Heart left ventricle (tissue), 16 donors: ENCODE results near the gene DHRS7. TPM values are rescaled to one million over a fixed set of nuclear protein-coding genes. Genes with fewer than 3 reads are reported as not detected.

Experiments used
- ATAC-seq, 4 donors: fragments of 200-7000 bp; cut with Tn5 transposase; one replicate each; pipeline ENCODE4 v1.9.1; 2020 to 2022; ENCODE audit warnings: moderate library complexity in 4 of 4, mild to moderate bottlenecking in 3 of 4, moderate number of reproducible peaks in 1 of 4
- DNase-seq, 5 donors: peaks; one replicate each; pipeline ENCODE4 v3.0.0-alpha.2; 2020
- H3K27ac ChIP-seq, 12 donors: fragments of 200-600 bp; sonication (generic) in 4 of 12; one replicate each; pipeline versions ENCODE4 v1.5.0 to v1.8.0; 2016 to 2022; ENCODE audit warnings: mild to moderate bottlenecking in 2 of 12
- H3K27me3 ChIP-seq, 9 donors: fragments of 200-600 bp; sonication (generic) in 2 of 9; one replicate each; pipeline versions ENCODE4 v1.5.1 to v1.8.0; 2016 to 2022; ENCODE audit warnings: mild to moderate bottlenecking in 3 of 9
- H3K36me3 ChIP-seq, 9 donors: fragments of 200-600 bp; sonication (generic) in 2 of 9; one replicate each; pipeline versions ENCODE4 v1.5.0 to v1.8.0; 2018 to 2022; ENCODE audit warnings: mild to moderate bottlenecking in 2 of 9
- H3K4me1 ChIP-seq, 12 donors: fragments of 200-600 bp; sonication (generic) in 4 of 12; one replicate each; pipeline versions ENCODE4 v1.5.0 to v1.8.0; 2016 to 2022; ENCODE audit warnings: mild to moderate bottlenecking in 3 of 12
- H3K4me3 ChIP-seq, 12 donors: fragments of 200-600 bp; sonication (generic) in 4 of 12; one replicate each; pipeline versions ENCODE4 v1.5.0 to v1.8.0; 2017 to 2022; ENCODE audit warnings: mild to moderate bottlenecking in 9 of 12, moderate library complexity in 4 of 12
- H3K9me3 ChIP-seq, 12 donors: fragments of 200-600 bp; sonication (generic) in 4 of 12; one replicate each; pipeline versions ENCODE4 v1.5.0 to v1.8.0; 2016 to 2022; ENCODE audit warnings: mild to moderate bottlenecking in 1 of 12
- POLR2A ChIP-seq, 2 donors: fragments of 450-650 bp; IDR thresholded peaks; one replicate each; pipeline ENCODE4 v1.6.1; 2017; ENCODE audit warnings: antibody characterized with exemption in 2 of 2, mild to moderate bottlenecking in 2 of 2, moderate library complexity in 2 of 2
- WGBS, 4 donors: extraction: QIAGEN DNeasy Blood & Tissue Kit in 2 of 4; methylation state at CpG; one replicate each; pipeline versions ENCODE4 v1.1.5 to v1.1.7; 2013 to 2018; 5-methylcytosine and 5-hydroxymethylcytosine counted together
- intact Hi-C, 10 donors: fragments of 100-400 bp; cut with DNase I; formaldehyde crosslinking; loops; one replicate each; pipeline versions ENCODE4 v1.11.1 to v1.14.2; 2022
- long read RNA-seq, 3 donors: library from polyadenylated mRNA; unstranded; transcript quantifications; one replicate each; pipeline ENCODE4 v2.0.0, GENCODE V29; 2020 to 2021
- polyA plus RNA-seq, 2 donors: library from polyadenylated mRNA; stranded (reverse); fragments of 200-250 nt; gene quantifications; one replicate each; pipeline ENCODE4 v1.2.3, GENCODE V29; 2013
- total RNA-seq, 9 donors: library from RNA; depleted of rRNA in 2 of 9; stranded (reverse); fragments of >200 nt in 2 of 9; fragmentation: NEBNext Ultra II Directional in 3 of 9; extraction: Animal tissue kit (Norgen Biotek cat#: 25700) in 3 of 9; gene quantifications; one replicate each; pipeline versions ENCODE4 v1.1.0 to v1.2.4, GENCODE V29; 2016 to 2023
- TF ChIP-seq, protein P1 (sequence below), 12 donors: fragments of 200-600 bp; sonication (generic) in 4 of 12; IDR thresholded peaks; one replicate each; pipeline versions ENCODE4 v1.5.0 to v1.8.0; 2018 to 2022; ENCODE audit warnings: antibody characterized with exemption in 12 of 12, mild to moderate bottlenecking in 5 of 12
- donor health status: ischemic (EF 13 %, LVEDD 7.1; RV severe dilation, severe dysfunction).
- donor health status: healthy with polysubstance abuse.
- donor health status: DM: no; HTN: yes; CAD: no.
- donor health status: DM: no; HTN: no; CAD: no.
- donor health status: ischemic (EF 25% LVEDD 6.9; RV normal size, moderate dysfunction).
- donor health status: ischemic (EF 25% LVEDD 5.7; RV mildly dilated, moderate dysfunction).
- donor health status: healthy.
- donor health status: DM: yes; HTN: yes; CAD: no.
- donor health status: ischemic (EF 35%, LVEDD 5.7; RV mildly dilated, moderate dysfunction).
- donor health status: nonischemic (EF 11% LVEDD 7.7; RV severe dilation, severe dysfunction).
- donor health status: DM: yes; HTN: yes; CAD: no.
- donor health status: PGD.
- donor health status: ischemic (EF 29% LVEDD 5.4; RV normal size, mild dysfunction).
- donor health status: nonischemic (EF 23%, LVEDD 6.1; RV moderate dilation, normal function).

The DHRS7 gene, protein sequence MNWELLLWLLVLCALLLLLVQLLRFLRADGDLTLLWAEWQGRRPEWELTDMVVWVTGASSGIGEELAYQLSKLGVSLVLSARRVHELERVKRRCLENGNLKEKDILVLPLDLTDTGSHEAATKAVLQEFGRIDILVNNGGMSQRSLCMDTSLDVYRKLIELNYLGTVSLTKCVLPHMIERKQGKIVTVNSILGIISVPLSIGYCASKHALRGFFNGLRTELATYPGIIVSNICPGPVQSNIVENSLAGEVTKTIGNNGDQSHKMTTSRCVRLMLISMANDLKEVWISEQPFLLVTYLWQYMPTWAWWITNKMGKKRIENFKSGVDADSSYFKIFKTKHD
- total RNA-seq (10 to 100 TPM; 27.9 to 76.6 (median 40.2) TPM), polyA plus RNA-seq (10 to 100 TPM; 40.5 to 89.3 TPM)
- long read RNA-seq, donor 1, transcript DHRS7-209 (7 exons, 1,322 nt) = major isoform, 61 of 64 reads
- long read RNA-seq, donor 1, partial matches to known transcripts = 1 of 64 reads
- long read RNA-seq, donor 1, other reads (novel, unspliced or antisense) = 1 of 64 reads
- long read RNA-seq, donor 2, transcript DHRS7-209 (7 exons, 1,322 nt) = major isoform, 285 of 294 reads
- long read RNA-seq, donor 2, partial matches to known transcripts = 0 of 294 reads
- long read RNA-seq, donor 2, other reads (novel, unspliced or antisense) = 4 of 294 reads
- long read RNA-seq, donor 3, transcript DHRS7-209 (7 exons, 1,322 nt) = major isoform, 46 of 47 reads
- long read RNA-seq, donor 3, partial matches to known transcripts = 0 of 47 reads
- long read RNA-seq, donor 3, other reads (novel, unspliced or antisense) = 1 of 47 reads

DNA sequence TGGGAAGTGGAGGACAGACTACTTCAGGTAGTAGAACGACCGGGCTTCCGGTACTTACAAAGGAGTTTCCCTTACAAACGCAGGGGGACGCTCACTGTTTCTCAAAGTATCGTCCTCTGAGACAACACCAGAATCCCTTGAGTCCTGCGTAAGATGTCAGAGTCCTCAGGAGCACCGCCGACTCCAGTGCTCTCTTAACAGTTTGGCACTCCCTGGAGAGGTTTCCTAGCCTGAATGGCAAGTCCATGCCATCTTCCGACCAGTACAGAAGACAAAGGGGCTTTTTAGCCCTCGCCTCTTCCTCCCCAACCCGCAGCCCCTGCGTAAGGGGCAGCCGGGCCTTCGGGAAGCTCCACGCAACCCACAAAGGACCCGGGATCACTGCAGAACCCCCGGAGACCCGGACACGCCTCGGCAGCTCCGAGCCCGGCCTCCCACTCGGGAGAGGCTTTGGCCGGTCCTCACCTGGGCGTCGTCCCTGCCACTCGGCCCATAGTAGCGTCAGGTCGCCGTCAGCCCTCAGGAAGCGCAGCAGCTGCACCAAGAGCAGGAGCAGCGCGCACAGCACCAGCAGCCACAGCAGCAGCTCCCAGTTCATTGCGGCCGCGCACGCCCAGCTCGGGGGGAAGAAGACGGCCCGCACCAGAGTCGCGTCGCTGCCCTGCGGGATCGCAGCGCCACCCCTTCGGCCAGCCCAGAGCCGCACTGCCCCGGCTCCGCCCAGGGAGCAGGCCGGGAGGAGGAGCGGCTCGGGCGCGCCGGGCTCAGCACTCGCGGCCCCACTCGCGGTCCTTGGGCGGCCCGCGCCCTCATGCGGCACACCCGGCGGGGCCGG is at the start of gene DHRS7:
Gene DHRS7, minus strand, starts transcription at position 687 of the 835 bp plus-strand sequence. Its CDS starts 89 bp downstream, at position 598.
- ATAC-seq = peak; percentile 93 to 99 (median 98)

DNA sequence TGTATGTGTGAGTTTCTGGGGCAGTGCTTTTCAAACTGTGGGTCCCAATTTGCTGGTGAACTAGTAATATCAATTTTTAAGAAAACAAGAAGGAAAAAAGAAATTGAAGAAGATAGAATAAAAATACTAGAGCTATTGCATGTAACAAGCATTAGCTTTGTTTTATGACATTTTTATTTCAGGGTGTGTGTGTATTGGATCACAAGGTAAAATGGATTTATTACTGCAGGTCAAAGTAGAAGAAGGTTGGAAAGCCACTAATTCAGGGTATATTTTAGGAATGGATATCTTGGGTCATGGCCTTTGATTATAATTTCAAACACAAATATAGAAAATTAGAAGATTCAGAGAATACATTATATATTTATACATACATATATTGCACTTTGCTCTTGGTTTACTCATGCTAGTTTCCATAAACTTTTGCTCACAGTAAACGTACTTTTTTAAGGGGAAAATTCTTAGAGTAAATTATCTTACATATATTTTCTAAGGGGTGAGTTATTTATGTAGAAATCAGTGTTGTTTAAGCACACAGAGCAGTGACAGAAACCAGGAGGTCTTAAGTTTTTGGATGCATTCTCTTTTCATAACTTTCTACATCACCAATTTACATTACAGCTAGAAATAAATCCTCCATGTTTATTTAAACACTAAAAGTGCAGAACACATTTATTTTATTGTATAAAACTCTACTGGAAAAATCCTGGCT is 49.4 kb upstream of the DHRS7 start:
- ATAC-seq (no peak), DNase-seq (no peak)
- WGBS, 4 donors = 43 to 57% (median 50%) methylated on average over 1 of the region's 1 CpG
- Histone ChIP-seq H3K4me3 (no peak overlapping the region), H3K36me3 (no peaks in the 10 kb centered on the region), H3K9me3 (no peaks in the 10 kb centered on the region), H3K4me1 (peaks cover 0 to 10% (median 0%) of the 10 kb centered on the region in 12 donors), H3K27ac (peak overlapping the region in 3 of 12 donors; percentile 6 to 63 (median 45)), H3K27me3 (peaks cover 0 to 3% (median 0%) of the 10 kb centered on the region in 9 donors)
- intact Hi-C loops = no loop called here
- TF ChIP-seq POLR2A (IDR thresholded peaks at IDR 0.05) = no peak
- TF ChIP-seq, protein P1, sequence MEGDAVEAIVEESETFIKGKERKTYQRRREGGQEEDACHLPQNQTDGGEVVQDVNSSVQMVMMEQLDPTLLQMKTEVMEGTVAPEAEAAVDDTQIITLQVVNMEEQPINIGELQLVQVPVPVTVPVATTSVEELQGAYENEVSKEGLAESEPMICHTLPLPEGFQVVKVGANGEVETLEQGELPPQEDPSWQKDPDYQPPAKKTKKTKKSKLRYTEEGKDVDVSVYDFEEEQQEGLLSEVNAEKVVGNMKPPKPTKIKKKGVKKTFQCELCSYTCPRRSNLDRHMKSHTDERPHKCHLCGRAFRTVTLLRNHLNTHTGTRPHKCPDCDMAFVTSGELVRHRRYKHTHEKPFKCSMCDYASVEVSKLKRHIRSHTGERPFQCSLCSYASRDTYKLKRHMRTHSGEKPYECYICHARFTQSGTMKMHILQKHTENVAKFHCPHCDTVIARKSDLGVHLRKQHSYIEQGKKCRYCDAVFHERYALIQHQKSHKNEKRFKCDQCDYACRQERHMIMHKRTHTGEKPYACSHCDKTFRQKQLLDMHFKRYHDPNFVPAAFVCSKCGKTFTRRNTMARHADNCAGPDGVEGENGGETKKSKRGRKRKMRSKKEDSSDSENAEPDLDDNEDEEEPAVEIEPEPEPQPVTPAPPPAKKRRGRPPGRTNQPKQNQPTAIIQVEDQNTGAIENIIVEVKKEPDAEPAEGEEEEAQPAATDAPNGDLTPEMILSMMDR (IDR thresholded peaks at IDR 0.05) = no peak

More for the DNA sequence above, at the start of gene DHRS7:
- Histone ChIP-seq H3K27ac (peak within 1 kb of the TSS; percentile 58 to 96 (median 90)), H3K4me3 (peak within 1 kb of the TSS; percentile 61 to 93 (median 77)), H3K36me3 (no peaks in the 10 kb centered on the region), H3K4me1 (peaks cover 0 to 49% (median 11%) of the 10 kb centered on the region in 12 donors), H3K27me3 (no peaks in the 10 kb centered on the region), H3K9me3 (no peaks in the 10 kb centered on the region)
- WGBS, 4 donors = 0 to 1% (median 0%) methylated on average over 17 to 68 of the region's 68 CpGs
- peak; percentile 87 to 95 (median 89) for DNase-seq
- peak in 1 of 2 donors; percentile 55 for TF ChIP-seq POLR2A (IDR thresholded peaks at IDR 0.05)
- TF ChIP-seq, protein P1 (IDR thresholded peaks at IDR 0.05) = peak; percentile 36 to 81 (median 60)
- intact Hi-C loops = loop anchor here (1.0 to 10.0 kb wide), 11 partner anchors 70 to 680 kb away; partner anchors contain the start of genes PCNX4 (in 4 of the 10), JKAMP (in 1 of the 10), L3HYPDH (in 1 of the 10) and PPM1A (in 1 of the 10)

DNA sequence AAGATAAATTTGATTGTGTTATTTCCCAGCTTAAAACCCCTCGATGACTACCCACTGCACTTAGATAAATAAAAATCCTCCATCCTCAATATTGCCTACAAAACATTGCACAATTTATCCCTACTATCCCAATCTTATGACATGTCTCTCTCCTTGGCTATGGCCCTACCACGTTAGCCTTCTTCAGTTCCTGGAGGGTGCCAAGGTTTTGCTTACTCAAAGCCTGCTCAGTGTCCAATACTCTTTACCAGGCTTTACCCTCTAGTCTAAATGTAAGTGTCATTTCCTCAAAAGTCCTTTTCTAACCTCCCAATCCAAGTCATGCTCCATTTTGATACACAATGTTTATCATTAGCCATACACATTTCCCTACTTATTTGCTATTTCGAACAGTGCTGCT is 48.8 kb upstream of the DHRS7 start:
- Histone ChIP-seq H3K27ac (peak overlapping the region in 1 of 12 donors; percentile 50), H3K36me3 (no peaks in the 10 kb centered on the region), H3K27me3 (peaks cover 0 to 3% (median 0%) of the 10 kb centered on the region in 9 donors), H3K4me3 (no peak overlapping the region), H3K9me3 (no peaks in the 10 kb centered on the region), H3K4me1 (peaks cover 0 to 10% (median 0%) of the 10 kb centered on the region in 12 donors)
- intact Hi-C loops = no loop called here
- ATAC-seq = no peak
- no peak for TF ChIP-seq POLR2A (IDR thresholded peaks at IDR 0.05)
- TF ChIP-seq, protein P1 (IDR thresholded peaks at IDR 0.05) = no peak
- no peak for DNase-seq
- 81 to 89% (median 87%) methylated on average over 3 of the region's 3 CpGs for WGBS, 4 donors
